ENCODE data around the gene NEK10.
A peak's percentile ranks its signal among the peaks of the same experiment; 100 is the strongest.

NEK10 gene

DNA sequence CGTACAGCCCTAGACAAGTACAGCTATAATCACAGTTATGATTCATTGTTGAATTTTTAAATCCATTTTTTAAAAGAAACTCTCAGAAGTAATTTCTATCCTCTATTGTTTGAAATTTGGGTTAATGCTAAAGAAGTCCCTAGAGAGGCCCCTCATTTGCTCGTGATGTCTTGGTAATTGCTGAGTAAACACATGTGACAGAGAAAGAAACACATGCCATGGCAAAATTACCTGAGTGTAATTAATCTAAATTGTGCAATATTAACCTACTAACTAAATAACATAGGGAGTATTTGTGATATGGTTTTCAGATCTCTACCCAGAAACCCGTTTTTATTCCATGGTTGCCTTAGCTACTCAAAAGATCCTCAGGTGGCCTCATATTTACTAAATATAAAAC, 10.8 kb downstream of the NEK10 start:
- TF ChIP-seq, protein P1, sequence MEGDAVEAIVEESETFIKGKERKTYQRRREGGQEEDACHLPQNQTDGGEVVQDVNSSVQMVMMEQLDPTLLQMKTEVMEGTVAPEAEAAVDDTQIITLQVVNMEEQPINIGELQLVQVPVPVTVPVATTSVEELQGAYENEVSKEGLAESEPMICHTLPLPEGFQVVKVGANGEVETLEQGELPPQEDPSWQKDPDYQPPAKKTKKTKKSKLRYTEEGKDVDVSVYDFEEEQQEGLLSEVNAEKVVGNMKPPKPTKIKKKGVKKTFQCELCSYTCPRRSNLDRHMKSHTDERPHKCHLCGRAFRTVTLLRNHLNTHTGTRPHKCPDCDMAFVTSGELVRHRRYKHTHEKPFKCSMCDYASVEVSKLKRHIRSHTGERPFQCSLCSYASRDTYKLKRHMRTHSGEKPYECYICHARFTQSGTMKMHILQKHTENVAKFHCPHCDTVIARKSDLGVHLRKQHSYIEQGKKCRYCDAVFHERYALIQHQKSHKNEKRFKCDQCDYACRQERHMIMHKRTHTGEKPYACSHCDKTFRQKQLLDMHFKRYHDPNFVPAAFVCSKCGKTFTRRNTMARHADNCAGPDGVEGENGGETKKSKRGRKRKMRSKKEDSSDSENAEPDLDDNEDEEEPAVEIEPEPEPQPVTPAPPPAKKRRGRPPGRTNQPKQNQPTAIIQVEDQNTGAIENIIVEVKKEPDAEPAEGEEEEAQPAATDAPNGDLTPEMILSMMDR (IDR thresholded peaks at IDR 0.05; ENCODE audit: insufficient read depth, low read depth, low read length, missing control alignments) = no peak
- DNase-seq (ENCODE audit: low read depth) = no peak
- no peak overlapping the region for H3K4me3 ChIP-seq (ENCODE audit: low read depth, low read length)

GRCh38 chr3:27357665-27358258, 11.4 kb downstream of the NEK10 start:
- TF ChIP-seq, protein P1 (IDR thresholded peaks at IDR 0.05; ENCODE audit: insufficient read depth, low read depth, low read length, missing control alignments) = peak; percentile 76
- peak; percentile 76 for DNase-seq (ENCODE audit: low read depth)
- H3K4me3 ChIP-seq (ENCODE audit: low read depth, low read length) = no peak overlapping the region

- H3K4me3 ChIP-seq (ENCODE audit: low read depth, low read length) = no peak overlapping the region
- TF ChIP-seq, protein P1 (IDR thresholded peaks at IDR 0.05; ENCODE audit: insufficient read depth, low read depth, low read length, missing control alignments) = no peak
- DNase-seq (ENCODE audit: low read depth) = no peak
Observed at GRCh38 chr3:27356976-27357375, 12.2 kb downstream of the NEK10 start.

- TF ChIP-seq, protein P1 (IDR thresholded peaks at IDR 0.05; ENCODE audit: insufficient read depth, low read depth, low read length, missing control alignments) = no peak
- no peak overlapping the region for H3K4me3 ChIP-seq (ENCODE audit: low read depth, low read length)
- DNase-seq (ENCODE audit: low read depth) = no peak
Observed at GRCh38 chr3:27354588-27355203, 14.5 kb downstream of the NEK10 start.

- DNase-seq (ENCODE audit: low read depth) = no peak
- H3K4me3 ChIP-seq (ENCODE audit: low read depth, low read length) = no peak overlapping the region
- TF ChIP-seq, protein P1 (IDR thresholded peaks at IDR 0.05; ENCODE audit: insufficient read depth, low read depth, low read length, missing control alignments) = no peak
Observed at GRCh38 chr3:27354161-27354560, 15.0 kb downstream of the NEK10 start.

DNA sequence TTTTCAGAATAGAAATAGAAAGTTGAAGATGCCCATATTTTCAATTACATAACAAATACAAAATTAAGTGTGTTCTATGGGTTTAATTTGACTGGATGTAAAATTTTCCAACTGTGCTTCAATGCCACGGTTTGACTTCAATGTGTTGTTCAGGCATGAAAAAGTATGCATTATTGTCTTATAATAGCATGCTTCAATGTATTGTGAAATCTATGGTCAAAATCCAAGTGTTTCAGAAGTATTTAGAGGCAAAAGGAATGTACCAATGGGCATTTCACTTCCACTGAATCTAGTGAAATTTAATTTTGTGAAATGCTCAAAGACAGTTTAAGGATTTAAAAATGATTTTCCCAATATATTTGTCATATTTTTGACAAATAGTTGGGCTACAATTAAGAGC, 16.0 kb downstream of the NEK10 start:
- TF ChIP-seq, protein P1 (IDR thresholded peaks at IDR 0.05; ENCODE audit: insufficient read depth, low read depth, low read length, missing control alignments) = no peak
- no peak overlapping the region for H3K4me3 ChIP-seq (ENCODE audit: low read depth, low read length)
- DNase-seq (ENCODE audit: low read depth) = no peak

DNA sequence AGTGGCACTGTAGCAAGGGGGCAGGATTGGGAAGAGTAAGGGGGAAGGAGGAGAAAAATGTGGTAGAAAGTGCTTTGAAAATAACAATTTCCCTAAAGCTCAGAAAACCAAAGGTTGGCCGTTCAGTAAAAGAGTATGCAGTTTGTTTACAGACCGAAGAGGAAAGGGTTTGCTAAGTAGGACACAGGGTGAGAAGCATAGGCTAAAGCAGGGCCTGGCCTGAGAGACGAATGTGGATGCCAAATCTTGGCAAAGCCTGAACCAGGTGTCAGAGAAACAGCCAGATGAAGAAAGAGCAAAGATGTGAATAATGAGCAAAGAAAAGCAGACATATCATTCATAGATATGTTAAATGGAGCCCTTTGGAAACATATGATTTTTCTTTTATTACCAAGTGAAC, 17.1 kb downstream of the NEK10 start:
- no peak for DNase-seq (ENCODE audit: low read depth)
- TF ChIP-seq, protein P1 (IDR thresholded peaks at IDR 0.05; ENCODE audit: insufficient read depth, low read depth, low read length, missing control alignments) = no peak

More for the DNA sequence above, 17.1 kb downstream of the NEK10 start:
- no peak overlapping the region for H3K4me3 ChIP-seq (ENCODE audit: low read depth, low read length)

Data from GM12865 (cell line).